MM.1S (cell line): ENCODE measurements around the gene NEDD4L.

Source experiments
- DNase-seq: peaks from one replicate; pipeline ENCODE4 v3.0.0-alpha.2; 2015
- H2AFZ ChIP-seq: fragments of 300-600 bp; sonication (generic); 2 replicates; pipeline ENCODE4 v1.6.0; 2016; ENCODE audit warnings: antibody characterized with exemption, low read length
- H3F3A ChIP-seq: fragments of 300-600 bp; sonication (generic); 2 replicates; pipeline ENCODE4 v1.6.1; 2016; ENCODE audit warnings: mild to moderate bottlenecking, antibody characterized with exemption, low read length, moderate library complexity, mixed read lengths; ENCODE audit not compliant: insufficient read depth
- H3K27ac ChIP-seq: fragments of 300-600 bp; sonication (generic); 2 replicates; pipeline ENCODE4 v1.5.1; 2016; ENCODE audit warnings: mild to moderate bottlenecking, low read length
- H3K27me3 ChIP-seq: fragments of 300-600 bp; sonication (generic); replicated peaks from 2 replicates; pipeline ENCODE4 v1.6.0; 2016; ENCODE audit warnings: low read length; ENCODE audit not compliant: insufficient read depth
- H3K36me3 ChIP-seq: fragments of 300-600 bp; sonication (generic); replicated peaks from 2 replicates; pipeline ENCODE4 v1.6.1; 2016; ENCODE audit warnings: mild to moderate bottlenecking, low read length, mixed read lengths; ENCODE audit not compliant: insufficient read depth
- H3K4me1 ChIP-seq: fragments of 300-600 bp; sonication (generic); 2 replicates; pipeline ENCODE4 v1.6.1; 2016; ENCODE audit warnings: low read length, mixed read lengths
- H3K4me2 ChIP-seq: fragments of 300-600 bp; sonication (generic); 2 replicates; pipeline ENCODE4 v1.6.0; 2016; ENCODE audit warnings: low read depth, low read length
- H3K4me3 ChIP-seq: fragments of 300-600 bp; sonication (generic); 2 replicates; pipeline ENCODE4 v1.5.1; 2016; ENCODE audit warnings: low read length, mixed read lengths
- H3K79me2 ChIP-seq: fragments of 300-600 bp; sonication (generic); 2 replicates; pipeline ENCODE4 v1.6.1; 2016; ENCODE audit warnings: mixed run types, low read length, mixed read lengths
- H3K9ac ChIP-seq: fragments of 300-600 bp; sonication (generic); 2 replicates; pipeline ENCODE4 v1.6.1; 2016; ENCODE audit warnings: low read length, mixed read lengths
- H3K9me2 ChIP-seq: fragments of 300-600 bp; sonication (generic); replicated peaks from 2 replicates; pipeline ENCODE4 v1.6.1; 2016; ENCODE audit warnings: mild to moderate bottlenecking, low read length, mixed read lengths; ENCODE audit not compliant: insufficient read depth
- H3K9me3 ChIP-seq: fragments of 300-600 bp; sonication (generic); replicated peaks from 2 replicates; pipeline ENCODE4 v1.6.1; 2016; ENCODE audit warnings: mild to moderate bottlenecking, low read length, mixed read lengths; ENCODE audit not compliant: insufficient read depth
- H4K20me1 ChIP-seq: fragments of 300-600 bp; sonication (generic); 2 replicates; pipeline ENCODE4 v1.6.1; 2016; ENCODE audit warnings: mild to moderate bottlenecking, low read length, moderate library complexity, mixed read lengths; ENCODE audit not compliant: insufficient read depth
- EZH2 ChIP-seq: fragments of 300-600 bp; sonication (generic); optimal IDR thresholded peaks from 2 replicates; pipeline ENCODE3; 2017; ENCODE audit warnings: low read depth, mild to moderate bottlenecking, antibody characterized with exemption, low read length, mixed read lengths
- EZH2phosphoT487 ChIP-seq: fragments of 300-600 bp; sonication (generic); IDR thresholded peaks from 2 replicates; pipeline ENCODE4 v1.6.1; 2018; ENCODE audit warnings: antibody characterized with exemption, low read length
- TF ChIP-seq, protein P1 (sequence below): fragments of 300-600 bp; sonication (generic); IDR thresholded peaks from 2 replicates; pipeline ENCODE4 v1.5.1; 2016; ENCODE audit warnings: antibody characterized with exemption, low read length, mixed read lengths

The NEDD4L gene

DNA sequence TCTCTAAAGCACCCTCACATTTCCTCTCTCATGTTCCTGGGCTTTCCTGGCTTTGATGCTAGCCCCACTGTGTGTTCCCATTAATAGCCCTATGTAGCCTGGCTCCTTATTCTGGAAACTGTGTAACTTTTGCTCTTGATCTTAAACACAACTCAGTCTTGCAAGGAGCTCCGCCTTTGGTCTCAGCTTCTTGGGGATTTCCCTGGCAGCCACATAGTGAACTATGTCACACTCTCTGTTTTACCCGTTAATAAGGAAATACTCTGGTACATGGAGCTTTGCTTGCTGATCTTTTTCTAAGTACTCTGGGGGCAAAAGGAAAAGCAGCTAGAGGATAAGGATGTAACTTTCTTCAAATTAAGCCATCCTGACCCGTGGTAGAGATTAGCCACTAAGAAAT lies 259.3 kb downstream of the NEDD4L start:
- Histone ChIP-seq H3K4me2 (no peak overlapping the region), H3K27ac (no peak overlapping the region), H3K79me2 (no peaks in the 10 kb centered on the region), H3F3A (no peaks in the 10 kb centered on the region), H3K4me1 (no peaks in the 10 kb centered on the region), H3K9ac (no peak overlapping the region), H3K9me2 (no peaks in the 10 kb centered on the region), H2AFZ (no peak overlapping the region), H3K4me3 (no peak overlapping the region), H3K9me3 (no peaks in the 10 kb centered on the region), H4K20me1 (no peaks in the 10 kb centered on the region), H3K36me3 (no peaks in the 10 kb centered on the region), H3K27me3 (no peaks in the 10 kb centered on the region)
- TF ChIP-seq EZH2 (no peak), EZH2phosphoT487 (no peak)
- TF ChIP-seq, protein P1, sequence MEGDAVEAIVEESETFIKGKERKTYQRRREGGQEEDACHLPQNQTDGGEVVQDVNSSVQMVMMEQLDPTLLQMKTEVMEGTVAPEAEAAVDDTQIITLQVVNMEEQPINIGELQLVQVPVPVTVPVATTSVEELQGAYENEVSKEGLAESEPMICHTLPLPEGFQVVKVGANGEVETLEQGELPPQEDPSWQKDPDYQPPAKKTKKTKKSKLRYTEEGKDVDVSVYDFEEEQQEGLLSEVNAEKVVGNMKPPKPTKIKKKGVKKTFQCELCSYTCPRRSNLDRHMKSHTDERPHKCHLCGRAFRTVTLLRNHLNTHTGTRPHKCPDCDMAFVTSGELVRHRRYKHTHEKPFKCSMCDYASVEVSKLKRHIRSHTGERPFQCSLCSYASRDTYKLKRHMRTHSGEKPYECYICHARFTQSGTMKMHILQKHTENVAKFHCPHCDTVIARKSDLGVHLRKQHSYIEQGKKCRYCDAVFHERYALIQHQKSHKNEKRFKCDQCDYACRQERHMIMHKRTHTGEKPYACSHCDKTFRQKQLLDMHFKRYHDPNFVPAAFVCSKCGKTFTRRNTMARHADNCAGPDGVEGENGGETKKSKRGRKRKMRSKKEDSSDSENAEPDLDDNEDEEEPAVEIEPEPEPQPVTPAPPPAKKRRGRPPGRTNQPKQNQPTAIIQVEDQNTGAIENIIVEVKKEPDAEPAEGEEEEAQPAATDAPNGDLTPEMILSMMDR: no peak
- no peak for DNase-seq

DNA sequence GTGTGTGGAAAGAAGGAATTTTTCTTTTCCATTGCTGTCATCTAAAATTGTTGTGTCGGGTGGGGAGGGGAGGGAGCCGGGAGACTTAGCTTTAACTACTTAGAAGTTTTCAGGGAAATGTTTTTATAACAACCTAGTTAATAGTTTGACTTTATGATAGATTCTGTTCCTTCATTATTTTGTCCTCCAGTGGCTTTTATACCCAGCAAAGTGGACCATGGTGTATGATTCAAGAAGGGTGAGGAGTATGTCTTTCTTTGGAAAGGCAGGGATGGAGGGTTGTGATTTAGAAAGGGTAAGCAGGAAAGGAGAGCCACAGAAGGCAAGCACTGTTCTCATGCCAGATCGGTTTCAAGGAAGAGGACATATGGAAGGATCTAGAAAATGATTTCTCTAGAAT lies 261.8 kb downstream of the NEDD4L start:
- no peaks in the 10 kb centered on the region for H3K79me2 ChIP-seq
- no peaks in the 10 kb centered on the region for H3K4me1 ChIP-seq
- no peak overlapping the region for H3K4me2 ChIP-seq
- no peaks in the 10 kb centered on the region for H4K20me1 ChIP-seq
- TF ChIP-seq, protein P1: no peak
- TF ChIP-seq EZH2: no peak
- no peak for TF ChIP-seq EZH2phosphoT487
- no peak for DNase-seq
- H3F3A ChIP-seq: no peaks in the 10 kb centered on the region
- H3K27me3 ChIP-seq: no peaks in the 10 kb centered on the region
- H2AFZ ChIP-seq: no peak overlapping the region
- H3K9me2 ChIP-seq: no peaks in the 10 kb centered on the region
- no peaks in the 10 kb centered on the region for H3K9me3 ChIP-seq
- H3K27ac ChIP-seq: no peak overlapping the region
- H3K4me3 ChIP-seq: no peak overlapping the region
- no peaks in the 10 kb centered on the region for H3K36me3 ChIP-seq
- H3K9ac ChIP-seq: no peak overlapping the region

DNA sequence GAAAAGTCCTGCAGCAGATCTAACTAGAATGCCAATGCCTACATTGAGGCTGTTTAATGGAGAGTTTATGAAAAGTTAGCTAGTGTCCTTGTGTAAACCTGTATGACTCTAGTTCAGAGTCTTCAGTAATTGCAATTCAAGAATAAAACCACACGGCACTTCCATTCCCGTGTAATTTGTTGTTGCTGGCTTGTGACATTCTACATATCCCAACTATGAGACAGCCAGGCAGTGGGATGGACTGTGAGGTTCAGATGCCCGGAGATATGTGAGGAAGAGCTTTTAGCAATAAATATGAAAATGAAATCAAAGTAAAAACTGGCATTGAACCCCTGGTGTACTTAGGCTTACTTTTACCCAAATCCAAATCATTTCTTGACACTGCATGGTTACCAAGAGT lies 263.4 kb downstream of the NEDD4L start:
- Histone ChIP-seq H4K20me1 (no peaks in the 10 kb centered on the region), H3F3A (no peaks in the 10 kb centered on the region), H2AFZ (no peak overlapping the region), H3K9me3 (no peaks in the 10 kb centered on the region), H3K9ac (no peak overlapping the region), H3K9me2 (no peaks in the 10 kb centered on the region), H3K79me2 (no peaks in the 10 kb centered on the region), H3K4me2 (no peak overlapping the region), H3K4me1 (no peaks in the 10 kb centered on the region), H3K4me3 (no peak overlapping the region), H3K36me3 (no peaks in the 10 kb centered on the region), H3K27me3 (no peaks in the 10 kb centered on the region), H3K27ac (no peak overlapping the region)
- no peak for DNase-seq
- TF ChIP-seq, protein P1: no peak
- TF ChIP-seq EZH2phosphoT487 (no peak), EZH2 (no peak)
